Measurements from ENCODE around the gene ITFG2. TPM values are rescaled to one million over a fixed set of nuclear protein-coding genes. Genes with fewer than 3 reads are reported as not detected.

Gene ITFG2
- total RNA-seq, 1 experiment from 2014 or later: 23.9 TPM

GRCh38 chr12:2836574-2836973 lies 24.1 kb downstream of the ITFG2 start:
- H3K27ac Mint-ChIP-seq: no peak overlapping the region
- no peaks in the 10 kb centered on the region for H3K9me3 Mint-ChIP-seq
- CTCF ChIA-PET: interaction anchor here (1.4 to 1.8 kb wide), 2 partner anchors 9 to 49 kb away, joined by 8 to 12 read pairs; no protein-coding TSS in a partner anchor
- H3K36me3 Mint-ChIP-seq: peaks cover 14% of the 10 kb centered on the region
- no peaks in the 10 kb centered on the region; the same call in none of the 2 replicates for H3K27me3 Mint-ChIP-seq (ENCODE audit: low read depth)
- no peak overlapping the region for H3K4me3 Mint-ChIP-seq
- DNase-seq (ENCODE audit: low spot score) (no peak), ATAC-seq (no peak)
- POLR2A ChIA-PET: no interaction called here
- peaks cover 16% of the 10 kb centered on the region for H3K4me1 Mint-ChIP-seq
- no peak for TF ChIP-seq CBFB (CRISPR knock-in tag; IDR thresholded peaks at IDR 0.05; ENCODE audit: low read depth)
- no peak for TF ChIP-seq CREB1 (CRISPR knock-in tag; IDR thresholded peaks at IDR 0.05)
- no peak for TF ChIP-seq ZNF263 (CRISPR knock-in tag; IDR thresholded peaks at IDR 0.05; ENCODE audit: low read depth)
- no peak for TF ChIP-seq ZNF423 (CRISPR knock-in tag; IDR thresholded peaks at IDR 0.05)
- no peak for TF ChIP-seq E2F4 (CRISPR knock-in tag; IDR thresholded peaks at IDR 0.05; ENCODE audit: borderline replicate concordance, low read depth)
- TF ChIP-seq PREB (CRISPR knock-in tag; IDR thresholded peaks at IDR 0.05; ENCODE audit: borderline replicate concordance): no peak
- no peak for TF ChIP-seq ATF2 (CRISPR knock-in tag; IDR thresholded peaks at IDR 0.05; ENCODE audit: borderline replicate concordance, low read depth)
- no peak for TF ChIP-seq ZBTB43 (CRISPR knock-in tag; IDR thresholded peaks at IDR 0.05)
- no peak for TF ChIP-seq FOXK1 (CRISPR knock-in tag; IDR thresholded peaks at IDR 0.05)
- no peak for TF ChIP-seq CTCF (IDR thresholded peaks at IDR 0.05)
- TF ChIP-seq ZNF532 (CRISPR knock-in tag; IDR thresholded peaks at IDR 0.05; ENCODE audit: borderline replicate concordance): no peak
- no peak for TF ChIP-seq JAZF1 (CRISPR knock-in tag; IDR thresholded peaks at IDR 0.05)
- TF ChIP-seq ARID4B (CRISPR knock-in tag; IDR thresholded peaks at IDR 0.05; ENCODE audit: borderline replicate concordance): no peak

All from WTC11 (cell line).